Measurements from ENCODE around the gene FKRP.
"Not testable (repeated sequence)": the region's sequence is repeated elsewhere in the genome, so short reads cannot be mapped to it uniquely, and the experiment has no call there.

Gene FKRP

DNA sequence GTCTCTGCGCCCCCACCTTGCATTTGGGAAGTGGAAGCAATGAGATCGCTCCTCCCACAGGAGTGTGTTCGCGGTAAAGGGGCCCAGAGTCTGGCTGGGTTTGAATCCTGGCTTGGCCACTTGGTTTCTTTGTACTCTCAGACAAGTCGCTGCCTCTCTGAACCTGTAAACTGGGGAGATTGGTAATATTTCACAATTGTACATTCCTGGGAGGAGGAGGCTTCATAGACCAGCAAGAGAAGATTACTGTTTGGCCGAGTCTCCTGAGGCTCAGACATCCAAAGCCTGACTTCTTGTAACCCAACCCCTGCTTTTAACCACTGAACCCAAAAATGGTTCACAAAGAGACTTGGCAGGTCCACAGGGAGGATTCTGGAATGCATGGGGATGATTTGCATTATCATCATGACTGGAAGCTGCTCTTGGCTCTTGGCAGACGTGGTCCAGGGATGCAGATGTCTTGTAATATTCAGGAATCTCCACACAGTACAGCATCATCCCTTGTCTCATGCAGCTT, 14.0 kb downstream of the FKRP start:
- no peak for DNase-seq

DNA sequence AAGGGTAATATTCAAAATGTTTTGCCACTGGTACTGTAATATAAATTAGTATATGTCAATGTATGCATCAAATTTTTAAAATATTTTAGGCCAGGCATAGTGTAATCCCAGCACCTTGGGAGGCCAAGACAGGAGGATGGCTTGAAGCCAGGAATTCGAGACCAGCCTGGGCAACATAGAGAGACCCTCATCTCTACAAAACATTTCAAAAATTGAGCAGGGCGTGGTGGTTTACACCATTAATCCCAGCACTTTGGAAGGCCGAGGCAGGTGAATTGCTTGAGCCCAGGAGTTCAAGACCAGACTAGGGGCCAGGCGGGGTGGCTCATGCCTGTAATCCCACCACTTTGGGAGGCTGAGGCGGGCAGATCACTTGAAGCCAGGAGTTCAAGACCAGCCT, 14.5 kb downstream of the FKRP start:
- no peak for DNase-seq

DNA sequence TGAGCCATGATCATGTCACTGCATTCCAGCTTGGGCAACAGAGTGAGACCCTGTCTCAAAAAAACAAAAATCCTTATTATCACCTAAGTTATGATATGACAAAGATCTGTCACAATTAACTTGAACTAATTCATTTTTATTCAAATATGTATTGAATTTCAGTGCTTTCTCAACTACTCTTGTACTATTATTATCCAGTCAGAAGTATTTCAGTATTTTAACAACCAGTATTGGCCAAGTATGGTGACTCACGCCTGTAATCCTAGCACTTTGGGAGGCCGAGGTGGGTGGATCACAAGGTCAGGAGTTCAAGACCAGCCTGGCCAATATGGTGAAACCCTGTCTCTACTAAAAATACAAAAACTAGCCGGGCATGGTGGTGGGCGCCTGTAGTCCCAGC, 15.0 kb downstream of the FKRP start:
- DNase-seq, result not testable (repeated sequence)

DNA sequence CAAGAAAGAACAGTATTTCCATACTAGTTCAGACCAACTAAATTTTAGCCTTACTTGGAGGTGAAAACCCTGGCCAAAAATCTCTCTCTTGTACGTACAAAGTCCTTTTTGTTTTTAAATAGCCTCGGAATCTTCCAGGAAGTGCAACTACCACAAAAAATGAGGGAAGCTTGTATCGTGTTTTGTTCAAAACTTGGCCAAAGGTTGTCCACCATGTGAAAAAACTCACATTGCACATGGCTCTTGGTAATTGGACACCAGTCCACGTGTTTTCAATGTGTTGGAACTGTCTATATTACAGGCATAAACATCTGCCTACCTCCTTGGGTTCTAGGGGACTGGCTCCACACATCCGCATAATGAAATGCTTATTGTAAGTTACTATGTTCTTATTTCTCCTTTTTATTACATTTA, 15.6 kb downstream of the FKRP start:
- no peak for DNase-seq

DNA sequence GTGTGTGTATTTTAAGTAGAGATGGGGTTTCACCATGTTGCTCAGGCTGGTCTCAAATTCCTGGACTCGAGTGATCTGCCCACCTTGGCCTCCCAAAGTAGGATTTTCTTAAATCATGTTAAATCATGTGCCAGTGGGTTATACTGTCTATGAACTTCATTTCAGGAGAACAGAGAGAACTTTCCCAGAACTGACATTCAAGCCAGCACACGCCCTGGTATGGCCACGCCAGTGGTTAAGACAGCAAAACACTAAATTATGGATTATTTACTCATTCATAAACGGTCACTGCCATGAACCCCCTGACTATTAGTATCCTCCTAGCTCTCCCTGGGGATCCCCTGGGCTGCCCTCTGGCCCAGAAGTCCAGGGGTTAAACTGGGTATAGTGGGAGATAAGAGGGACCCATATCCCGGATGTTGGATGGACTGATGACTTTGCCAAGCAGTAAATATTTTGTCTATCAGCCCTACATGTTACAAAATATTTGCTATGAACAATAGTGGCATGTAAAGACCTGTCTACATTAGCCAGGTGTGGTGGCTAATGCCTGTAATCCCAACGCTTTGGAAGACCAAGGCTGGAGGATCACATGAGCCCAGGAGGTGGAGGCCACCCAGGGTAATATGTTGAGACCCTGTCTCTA, 16.5 kb downstream of the FKRP start:
- peak; percentile 52 for DNase-seq

DNA sequence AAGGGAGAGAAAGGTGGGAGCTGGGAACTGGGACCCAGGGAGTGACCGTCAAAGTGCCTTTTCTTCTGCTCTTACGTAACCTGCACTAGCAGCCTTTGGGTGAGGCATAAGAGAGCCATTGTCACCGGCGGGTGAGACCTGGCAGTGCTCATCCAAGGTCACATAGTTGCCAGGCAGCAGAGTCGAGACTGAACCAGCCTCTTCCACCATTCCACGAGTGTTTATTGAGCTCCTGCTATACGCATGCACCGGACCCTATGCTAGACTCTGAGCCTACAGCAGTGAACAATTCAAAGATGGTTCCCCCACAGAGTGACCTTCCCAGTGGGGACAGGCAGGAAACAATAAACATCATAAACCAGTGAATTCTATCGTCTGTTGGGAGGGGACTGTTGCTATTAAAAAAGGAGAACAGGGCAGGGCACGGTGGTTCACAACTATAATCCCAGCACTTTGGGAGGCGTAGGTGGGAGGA, 19.0 kb downstream of the FKRP start:
- peak; percentile 69 for DNase-seq

DNA sequence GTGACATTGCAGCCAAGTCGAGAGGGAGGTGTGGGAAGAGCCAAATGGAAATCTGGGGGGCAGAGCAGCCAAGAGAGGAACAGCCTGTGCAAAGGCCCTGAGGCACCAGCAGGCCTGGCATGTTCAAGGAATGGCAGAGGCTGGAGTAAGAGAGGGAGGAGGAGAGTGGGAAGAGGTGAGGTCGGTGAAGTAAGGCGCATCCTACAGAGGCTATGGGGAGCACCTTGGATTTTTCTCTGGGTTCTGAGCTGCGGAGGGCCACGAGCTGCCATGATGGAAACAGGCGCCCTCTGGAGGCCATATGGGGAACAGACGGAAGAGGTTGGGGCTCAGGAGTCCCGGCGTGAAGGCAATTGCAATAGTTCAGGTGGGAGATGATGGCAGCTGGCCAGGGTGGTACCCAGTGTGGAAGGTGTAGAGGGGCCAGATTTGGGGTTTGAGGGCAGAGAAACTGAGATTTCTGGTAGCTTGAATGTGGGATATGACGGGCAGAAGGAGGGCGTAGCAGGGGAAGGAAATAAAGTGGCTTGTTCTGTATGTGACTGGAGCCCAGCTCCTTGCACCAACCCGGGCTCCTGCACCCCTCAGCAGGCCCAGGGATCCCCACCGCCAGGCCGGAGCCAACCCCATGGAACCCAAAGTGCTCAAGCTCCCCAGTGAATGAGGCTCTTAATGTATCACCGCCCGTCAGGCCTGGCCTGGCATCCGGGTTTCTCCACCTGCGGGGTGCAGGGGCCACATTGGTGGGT, 20.9 kb downstream of the FKRP start:
- DNase-seq, result no peak

DNA sequence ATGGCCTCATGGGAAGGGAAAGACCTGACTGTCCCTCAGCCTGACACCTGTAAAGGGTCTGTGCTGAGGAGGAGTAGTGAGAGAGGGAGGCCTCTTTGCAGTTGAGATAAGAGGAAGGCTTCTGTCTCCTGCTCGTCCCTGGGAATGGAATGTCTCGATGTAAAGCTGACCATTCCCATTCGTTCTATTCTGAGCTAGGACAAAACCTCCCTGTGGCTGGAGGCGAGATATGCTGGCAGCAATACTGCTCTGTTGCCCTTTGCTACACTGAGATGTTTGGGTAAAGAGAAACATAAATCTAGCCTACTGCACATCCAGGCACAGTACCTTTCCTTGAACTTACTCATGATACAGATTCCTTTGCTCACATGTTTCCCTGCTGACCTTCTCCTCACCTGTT, 22.9 kb downstream of the FKRP start:
- DNase-seq, result not testable (repeated sequence)

DNA sequence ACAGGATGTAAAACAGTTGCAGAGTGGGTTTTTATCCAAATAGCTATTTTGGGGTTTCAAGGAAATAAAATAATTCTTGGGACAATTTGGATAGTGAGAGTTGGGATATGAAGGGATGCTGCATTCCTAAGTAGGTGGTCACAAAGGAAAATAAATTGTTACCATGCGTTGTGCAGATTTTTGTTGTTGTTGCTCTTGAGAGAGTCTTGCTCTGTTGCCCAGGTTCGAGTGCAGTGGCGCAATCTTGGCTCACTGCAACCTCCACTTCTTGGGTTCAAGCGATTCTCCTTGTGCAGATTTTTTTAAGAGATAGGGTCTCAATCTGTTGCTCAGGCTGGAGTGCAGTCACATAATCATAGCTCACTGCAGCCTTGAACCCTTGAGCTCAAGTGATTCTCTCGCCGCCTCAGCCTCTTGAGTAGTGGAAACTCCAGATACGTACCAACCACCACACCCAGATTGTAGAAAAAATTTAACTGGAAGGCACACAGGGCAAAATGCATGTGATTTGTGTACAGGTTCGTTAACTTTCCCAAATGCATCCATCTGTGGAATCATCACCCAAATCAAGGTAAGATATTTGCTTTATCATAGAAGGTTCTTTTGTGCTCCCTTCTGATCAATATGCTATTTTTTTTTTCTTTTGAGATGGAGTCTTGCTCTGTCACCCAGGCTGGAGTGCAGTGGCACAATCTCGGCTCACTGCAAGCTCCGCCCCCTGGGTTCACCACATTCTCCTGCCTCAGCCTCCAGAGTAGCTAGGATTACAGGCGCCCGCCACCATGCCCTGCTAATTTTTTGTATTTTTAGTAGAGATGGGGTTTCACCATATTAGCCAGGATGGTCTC, 26.5 kb downstream of the FKRP start:
- no peak for DNase-seq

DNA sequence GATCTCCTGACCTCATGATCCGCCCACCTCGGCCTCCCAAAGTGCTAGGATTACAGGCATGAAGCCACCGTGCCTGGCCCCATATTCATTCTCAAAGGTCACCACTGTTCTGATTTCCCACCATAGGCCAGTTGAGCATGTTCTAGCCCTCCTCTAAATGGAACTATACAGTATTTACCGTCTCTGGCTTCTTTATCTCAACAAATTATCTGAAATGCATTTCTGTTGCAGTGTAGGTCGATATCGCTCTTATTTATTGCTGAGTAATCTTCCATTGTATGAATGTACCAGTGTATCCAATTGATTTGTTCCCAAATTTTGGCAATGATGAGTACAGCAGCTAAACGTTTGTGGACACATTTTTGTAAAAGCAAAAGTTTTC, 27.2 kb downstream of the FKRP start:
- DNase-seq, result no peak

DNA sequence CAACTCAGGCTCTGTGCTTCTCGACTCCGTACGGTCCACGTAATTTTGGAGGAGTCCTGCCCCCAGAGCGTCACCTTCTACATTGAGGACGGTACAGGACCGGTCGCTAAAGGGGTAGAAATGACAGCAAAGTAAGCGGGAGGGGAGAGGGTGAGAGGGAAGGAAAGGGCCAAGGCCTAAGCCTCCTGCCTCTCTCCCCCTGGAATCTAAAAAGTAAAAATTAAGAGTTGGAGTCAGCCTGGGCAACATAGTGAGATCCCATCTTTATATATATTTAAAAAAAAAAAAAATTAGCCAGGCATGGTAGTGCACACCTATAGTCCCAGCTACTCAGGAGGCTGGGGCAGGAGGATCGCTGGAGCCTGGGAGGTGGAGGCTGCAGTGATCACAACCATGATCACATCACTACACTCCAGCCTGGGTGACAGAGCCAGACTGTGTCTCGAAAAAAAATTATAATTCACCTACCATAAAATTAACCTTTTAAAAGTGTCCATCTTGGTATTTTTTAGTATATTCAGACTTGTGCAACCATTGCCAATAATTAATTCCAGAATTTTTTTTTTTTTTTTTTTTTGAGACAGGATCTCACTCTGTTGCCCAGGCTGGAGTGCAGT, 29.9 kb downstream of the FKRP start:
- no peak for DNase-seq

DNA sequence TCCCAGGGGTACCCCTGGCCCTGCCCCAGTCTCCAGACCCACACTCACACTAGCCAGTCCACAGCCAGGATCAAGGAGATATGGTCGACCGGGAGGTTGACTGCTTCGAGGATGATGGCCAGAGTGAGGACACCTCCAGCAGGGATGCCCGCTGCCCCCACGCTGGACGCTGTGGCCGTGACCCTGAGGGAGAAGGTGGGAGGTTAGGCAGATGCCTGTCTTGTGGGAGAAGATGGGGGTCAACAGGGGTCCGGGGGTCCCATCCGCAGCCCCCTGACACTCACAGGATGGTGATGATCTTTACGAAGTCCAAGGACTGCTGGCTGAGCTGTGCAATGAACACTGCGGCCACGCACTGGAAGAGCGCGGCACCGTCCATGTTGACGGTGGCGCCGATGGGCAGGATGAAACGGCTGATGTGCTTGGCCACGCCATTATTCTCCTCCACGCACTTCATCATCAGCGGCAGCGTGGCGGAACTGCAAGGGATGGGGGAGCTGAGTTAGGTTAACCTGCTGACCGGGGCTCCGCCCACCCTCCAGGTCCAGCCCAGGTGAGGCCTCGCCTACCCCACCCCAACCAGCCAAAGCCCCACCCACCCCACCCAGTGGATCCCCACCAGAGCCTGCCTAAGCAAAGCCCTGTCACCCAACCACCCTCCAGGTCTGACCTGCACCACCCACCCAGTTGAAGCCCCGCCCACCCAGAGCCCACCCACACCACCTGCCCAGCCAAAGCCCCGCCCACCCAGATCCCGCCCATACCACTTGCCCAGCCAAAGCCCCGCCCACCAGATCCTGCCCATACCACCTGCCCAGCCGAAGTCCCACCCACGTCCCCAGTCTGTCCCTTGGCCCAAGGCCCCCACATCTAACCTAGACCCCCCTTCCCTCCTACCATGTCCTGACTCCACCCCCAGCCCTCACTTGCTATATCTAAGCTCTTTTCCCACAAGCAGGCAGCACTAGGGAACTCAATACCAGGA, 31.4 kb downstream of the FKRP start:
- DNase-seq, result no peak

DNA sequence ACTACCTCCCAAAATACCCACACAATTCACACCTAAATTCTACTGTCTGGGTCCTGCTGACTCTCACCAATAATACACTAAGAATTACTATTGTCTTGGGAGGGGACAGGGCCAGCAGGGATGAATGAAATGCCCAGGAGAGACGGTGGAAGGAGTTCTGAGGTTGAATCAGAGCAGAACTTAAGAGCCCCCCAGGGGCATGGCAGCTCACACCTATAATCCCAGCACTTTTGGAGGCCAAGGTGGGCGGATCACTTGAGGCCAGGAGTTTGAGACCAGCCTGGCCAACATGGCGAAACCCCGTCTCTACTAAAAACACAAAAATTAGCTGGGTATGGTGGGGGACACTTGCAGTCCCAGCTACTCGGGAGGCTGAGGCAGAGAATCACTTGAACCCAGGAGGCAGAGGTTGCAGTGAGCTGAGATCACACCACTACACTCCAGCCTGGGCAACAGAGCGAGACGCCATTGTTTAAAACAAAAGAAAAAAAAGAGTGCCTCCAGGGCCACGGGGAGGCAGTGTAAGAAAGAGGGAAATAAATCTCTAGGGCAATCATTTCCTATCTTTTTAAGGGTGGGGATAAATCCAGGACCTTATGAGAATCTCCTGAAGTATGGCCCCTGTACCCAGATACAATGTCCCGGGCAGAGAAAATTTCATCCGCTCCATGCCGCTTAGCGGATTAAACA, 32.2 kb downstream of the FKRP start:
- DNase-seq, result not testable (repeated sequence)

DNA sequence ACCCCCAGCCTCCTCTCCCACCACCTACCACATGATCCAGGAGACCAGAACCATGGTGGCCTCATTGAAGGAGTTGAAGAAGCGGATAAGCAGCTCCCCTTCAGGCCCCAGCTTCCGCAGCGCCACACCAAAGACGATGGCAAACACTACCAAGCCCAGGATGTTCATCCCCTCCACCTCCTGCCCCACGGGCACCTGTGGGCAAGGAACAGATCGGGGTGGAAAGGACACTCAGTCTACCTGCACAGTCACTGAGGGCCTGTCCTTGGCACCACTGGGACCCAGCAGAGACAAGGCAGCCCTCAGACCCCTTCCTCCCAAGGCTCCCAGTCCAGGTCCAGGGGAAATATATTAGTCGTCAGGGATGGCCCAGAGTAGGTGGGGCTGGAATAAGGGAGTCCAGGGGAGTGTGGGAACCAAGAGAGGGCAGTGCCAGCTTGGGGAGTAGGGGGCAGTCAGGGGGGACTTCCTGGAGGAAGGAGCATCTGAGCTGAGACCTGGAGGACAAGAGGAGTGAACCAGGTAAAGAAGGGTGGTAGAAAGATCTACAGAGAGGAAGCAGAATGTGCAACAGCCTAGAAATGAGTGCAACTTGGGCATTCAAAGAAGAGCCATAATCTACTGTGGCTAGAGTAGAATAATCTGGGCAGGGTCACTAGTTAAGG, 36.6 kb downstream of the FKRP start:
- no peak for DNase-seq

DNA sequence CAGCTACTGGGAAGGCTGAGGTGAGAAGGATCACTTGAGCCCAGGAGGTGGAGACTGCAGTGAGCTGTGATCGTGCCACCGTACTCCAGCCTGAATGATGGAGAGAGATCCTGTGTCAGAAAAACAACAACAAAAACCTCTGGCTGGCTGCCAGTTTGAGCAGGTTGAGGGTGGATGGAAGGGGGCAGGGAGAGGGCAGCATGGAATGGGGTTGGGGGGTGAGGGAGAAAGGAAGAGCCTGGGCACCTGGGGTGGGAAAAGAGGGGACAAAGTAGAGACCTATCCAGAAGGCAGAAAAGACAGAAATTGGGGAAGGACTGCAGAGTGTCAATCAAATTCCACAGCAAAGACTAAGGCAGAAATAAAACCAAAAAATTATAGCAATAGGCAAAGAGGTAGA, 37.8 kb downstream of the FKRP start:
- DNase-seq, result peak; percentile 69

DNA sequence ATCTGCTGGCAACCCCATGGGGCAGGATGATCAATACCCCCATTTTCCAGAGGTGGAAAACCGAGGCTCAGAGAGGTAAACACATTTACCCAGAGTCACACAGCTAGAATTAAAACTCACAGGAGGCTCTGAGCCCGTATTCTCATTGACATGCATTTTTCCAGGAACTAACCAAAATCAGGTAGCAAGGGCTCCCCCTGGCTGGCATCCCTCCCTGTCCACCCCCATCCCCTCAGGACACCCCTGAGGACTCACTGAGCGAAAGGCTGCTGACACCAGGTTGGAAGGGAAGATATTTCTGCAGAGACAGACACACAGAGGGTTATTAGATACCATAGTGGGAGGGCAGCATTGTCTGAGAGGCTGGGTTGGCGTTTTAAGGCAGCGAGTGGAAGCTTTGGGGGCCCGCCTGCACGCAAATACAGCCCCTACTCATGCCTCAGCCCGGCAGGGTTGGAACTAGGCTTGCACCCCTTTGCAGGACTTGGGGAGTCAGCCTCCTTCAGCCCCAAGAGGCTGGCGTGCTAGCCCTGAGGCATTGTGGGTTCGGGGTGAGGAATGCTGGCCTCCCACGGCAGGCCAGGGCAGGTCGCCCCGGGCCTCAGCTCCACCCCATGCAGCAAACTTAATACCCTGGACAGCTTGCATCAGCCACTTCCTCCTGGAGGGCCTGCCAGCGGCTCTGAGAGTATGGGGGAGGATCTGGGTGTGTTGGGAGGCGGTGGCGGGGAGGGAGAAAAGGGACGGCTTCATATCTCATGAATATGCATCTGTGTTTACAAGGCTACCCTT, 38.6 kb downstream of the FKRP start:
- peak; percentile 83 for DNase-seq

DNA sequence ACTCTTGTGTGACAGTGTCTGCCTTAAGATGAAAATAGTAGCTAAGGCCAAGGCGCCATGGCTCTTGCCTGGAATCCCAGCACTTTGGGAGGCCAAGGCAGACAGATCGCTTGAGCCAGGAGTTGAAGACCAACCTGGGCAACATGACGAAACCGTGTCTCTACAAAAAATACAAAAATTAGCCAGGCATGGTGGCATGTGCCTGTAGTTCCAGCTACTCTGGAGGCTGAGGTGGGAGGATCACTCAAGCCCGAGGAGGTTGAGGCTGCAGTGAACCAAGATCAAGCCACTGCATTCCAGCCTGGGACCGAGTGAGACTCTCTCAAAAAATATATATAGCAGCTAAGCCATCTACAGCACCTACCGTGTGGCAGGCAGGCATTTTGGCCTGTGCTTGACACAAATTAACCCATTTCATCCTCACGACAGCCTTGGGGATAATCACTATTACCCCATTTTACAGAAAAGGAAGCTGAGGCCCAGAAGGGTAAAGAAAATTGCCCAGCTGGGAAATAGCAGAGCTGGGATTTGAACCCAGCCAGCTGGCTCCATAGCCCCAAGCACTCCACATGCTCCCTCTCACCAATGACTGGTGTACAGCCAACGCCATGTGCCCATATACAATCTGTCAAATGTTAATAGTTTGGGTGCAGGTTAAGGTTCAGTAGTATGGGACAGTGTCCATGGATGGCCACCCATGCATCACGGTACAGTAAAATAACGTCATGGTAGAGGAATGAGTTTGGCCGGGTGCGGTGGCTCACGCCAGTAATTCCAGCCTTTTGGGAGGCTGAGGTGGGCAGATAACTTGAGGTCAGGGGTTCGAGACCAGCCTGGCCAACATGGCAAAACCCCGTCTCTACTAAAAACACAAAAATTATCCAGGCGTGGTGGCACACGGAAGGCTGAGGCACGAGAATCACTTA, 39.5 kb downstream of the FKRP start:
- DNase-seq, result no peak

DNA sequence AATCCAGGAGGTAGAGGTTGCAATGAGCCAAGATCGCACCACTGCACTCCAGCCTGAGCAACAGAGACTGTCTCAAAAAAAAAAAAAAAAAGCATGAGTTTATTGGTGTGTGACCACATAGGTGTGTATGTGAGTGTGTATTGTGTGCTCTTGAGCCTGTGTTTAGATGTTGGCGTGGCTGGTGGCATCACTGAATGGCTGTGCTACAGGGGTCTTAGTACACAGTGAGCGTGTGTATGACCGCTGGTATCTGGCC, 40.1 kb downstream of the FKRP start:
- no peak for DNase-seq
